ENCODE data around the gene VCL.
"Not testable (repeated sequence)": the region's sequence is repeated elsewhere in the genome, so short reads cannot be mapped to it uniquely, and the experiment has no call there.

The VCL gene

GRCh38 chr10:74104480-74104879 is 106.6 kb downstream of the VCL start:
- DNase-seq (ENCODE audit: low read depth in 2 of 2) = no peak

GRCh38 chr10:74104996-74105395 is 107.1 kb downstream of the VCL start:
- DNase-seq (ENCODE audit: low read depth in 2 of 2) = no peak

- no peak for DNase-seq (ENCODE audit: low read depth in 2 of 2)
Measured at GRCh38 chr10:74107391-74107790, 109.5 kb downstream of the VCL start.

- no peak for DNase-seq (ENCODE audit: low read depth in 2 of 2)
Measured at GRCh38 chr10:74109452-74109851, 111.5 kb downstream of the VCL start.

- DNase-seq (ENCODE audit: low read depth in 2 of 2) = no peak
Measured at GRCh38 chr10:74110120-74110519, 112.2 kb downstream of the VCL start.

GRCh38 chr10:74111799-74112198 is 113.9 kb downstream of the VCL start:
- DNase-seq (ENCODE audit: low read depth in 2 of 2) = no peak

GRCh38 chr10:74113546-74113945 is 115.6 kb downstream of the VCL start:
- DNase-seq (ENCODE audit: low read depth in 2 of 2) = no peak

- DNase-seq (ENCODE audit: low read depth in 2 of 2) = no peak
Measured at GRCh38 chr10:74114041-74114448, 116.1 kb downstream of the VCL start.

- no peak for DNase-seq (ENCODE audit: low read depth in 2 of 2)
Measured at GRCh38 chr10:74117738-74118137, 119.8 kb downstream of the VCL start.

GRCh38 chr10:74118804-74119203 is 120.9 kb downstream of the VCL start:
- no peak for DNase-seq (ENCODE audit: low read depth in 2 of 2)

- DNase-seq (ENCODE audit: low read depth in 2 of 2) = no peak
Measured at GRCh38 chr10:74120911-74121310, 123.0 kb downstream of the VCL start.

- no peak for DNase-seq (ENCODE audit: low read depth in 2 of 2)
Measured at GRCh38 chr10:74121368-74121767, 123.5 kb downstream of the VCL start.

- no peak for DNase-seq (ENCODE audit: low read depth in 2 of 2)
Measured at GRCh38 chr10:74122060-74122459, 124.1 kb downstream of the VCL start.

GRCh38 chr10:74123081-74123480 is 125.2 kb downstream of the VCL start:
- DNase-seq (ENCODE audit: low read depth in 2 of 2) = no peak

GRCh38 chr10:74133923-74134820 is 136.3 kb downstream of the VCL start:
- DNase-seq (ENCODE audit: low read depth in 2 of 2) = no peak

- DNase-seq (ENCODE audit: low read depth in 2 of 2) = no peak
Measured at GRCh38 chr10:74135452-74135851, 137.5 kb downstream of the VCL start.

- DNase-seq (ENCODE audit: low read depth in 2 of 2) = no peak
Measured at GRCh38 chr10:74137992-74138391, 140.1 kb downstream of the VCL start.

GRCh38 chr10:74138596-74138995 is 140.7 kb downstream of the VCL start:
- not testable (repeated sequence) for DNase-seq (ENCODE audit: low read depth in 2 of 2)

- DNase-seq (ENCODE audit: low read depth in 2 of 2) = no peak
Measured at GRCh38 chr10:74139981-74140380, 142.1 kb downstream of the VCL start.

- no peak for DNase-seq (ENCODE audit: low read depth in 2 of 2)
Measured at GRCh38 chr10:74140553-74140952, 142.6 kb downstream of the VCL start.

GRCh38 chr10:74145133-74145532 is 147.2 kb downstream of the VCL start:
- DNase-seq (ENCODE audit: low read depth in 2 of 2) = no peak

- DNase-seq (ENCODE audit: low read depth in 2 of 2) = not testable (repeated sequence)
Measured at GRCh38 chr10:74146980-74147379, 149.1 kb downstream of the VCL start.

GRCh38 chr10:74150204-74150989 is 152.5 kb downstream of the VCL start, which contains the start of gene AP3M1:
Gene AP3M1 (minus strand): TSS chr10:74150828. CDS start chr10:74138379, 12,449 bp downstream.
- DNase-seq (ENCODE audit: low read depth in 2 of 2) = peak; percentile 67 to 69
